ENCODE data around the gene CLDND1.

GRCh38 chr3:98560911-98561310 lies 38.2 kb upstream of the CLDND1 start:
- TF ChIP-seq RARB (CRISPR knock-in tag; IDR thresholded peaks at IDR 0.05) (no peak), ZNF565 (CRISPR knock-in tag; conservative IDR thresholded peaks at IDR 0.05; ENCODE audit: low read depth) (no peak), BACH2 (CRISPR knock-in tag; IDR thresholded peaks at IDR 0.05; ENCODE audit: borderline replicate concordance) (no peak), ZFP30 (CRISPR knock-in tag; IDR thresholded peaks at IDR 0.05) (no peak), PPARA (CRISPR knock-in tag; IDR thresholded peaks at IDR 0.05; ENCODE audit: borderline replicate concordance) (no peak), PATZ1 (CRISPR knock-in tag; IDR thresholded peaks at IDR 0.05; ENCODE audit: borderline replicate concordance) (no peak), CREB5 (CRISPR knock-in tag; IDR thresholded peaks at IDR 0.05; ENCODE audit: low read depth) (no peak)

Measured in SK-N-SH treated with all-trans-retinoic acid at 6 μM for 48 hours (cell line).